Glutamatergic neuron (in vitro differentiated cells): Measurements from ENCODE around the gene OR5T2. TPM values are rescaled to one million over a fixed set of nuclear protein-coding genes. Genes with fewer than 3 reads are reported as not detected.
"Not testable (repeated sequence)": the region's sequence is repeated elsewhere in the genome, so short reads cannot be mapped to it uniquely, and the experiment has no call there.

Experiments
- DNase-seq: peaks from one replicate; pipeline ENCODE4 v3.0.0; 2022
- H3K27ac Mint-ChIP-seq: one replicate; pipeline ENCODE4 v1.8.0; 2020; ENCODE audit warnings: mild to moderate bottlenecking, mixed read lengths, inconsistent platforms; ENCODE audit not compliant: unreplicated experiment
- H3K27me3 Mint-ChIP-seq: one replicate; pipeline ENCODE4 v1.8.0; 2020; ENCODE audit warnings: mild to moderate bottlenecking, moderate library complexity, mixed read lengths, inconsistent platforms; ENCODE audit not compliant: unreplicated experiment
- H3K36me3 Mint-ChIP-seq: one replicate; pipeline ENCODE4 v1.8.0; 2020; ENCODE audit warnings: mild to moderate bottlenecking, mixed read lengths, inconsistent platforms; ENCODE audit not compliant: unreplicated experiment
- H3K4me1 Mint-ChIP-seq: one replicate; pipeline ENCODE4 v1.8.0; 2020; ENCODE audit warnings: mild to moderate bottlenecking, low read depth, mixed read lengths, inconsistent platforms; ENCODE audit not compliant: unreplicated experiment
- H3K4me3 Mint-ChIP-seq: one replicate; pipeline ENCODE4 v1.8.0; 2020; ENCODE audit warnings: mild to moderate bottlenecking, mixed read lengths, inconsistent platforms; ENCODE audit not compliant: unreplicated experiment
- H3K9me3 Mint-ChIP-seq: one replicate; pipeline ENCODE4 v1.8.0; 2020; ENCODE audit warnings: mild to moderate bottlenecking, moderate library complexity, mixed read lengths, inconsistent platforms; ENCODE audit not compliant: unreplicated experiment
- CTCF ChIP-seq: fragments of 200-600 bp; sonication (generic); IDR thresholded peaks from one replicate; pipeline ENCODE4 v1.5.0; 2021; ENCODE audit not compliant: partially characterized antibody, unreplicated experiment
- long read RNA-seq: library from polyadenylated mRNA; unstranded; transcript quantifications from one replicate; pipeline ENCODE4 v2.0.0, GENCODE V29; 2020; ENCODE audit not compliant: unreplicated experiment
- total RNA-seq: library from RNA; stranded (reverse); fragmentation: NEBNext Ultra II Directional; extraction: Animal tissue kit (Norgen Biotek cat#: 25700); gene quantifications from one replicate; pipeline ENCODE4 v1.2.1, GENCODE V29; 2021; ENCODE audit not compliant: unreplicated experiment

OR5T2 gene
- total RNA-seq: not detected
- long read RNA-seq: 0 reads

GRCh38 chr11:56234155-56234554 is at the start of gene OR5T2:
OR5T2 (minus strand) TSS chr11:56234255; CDS start chr11:56233062, 1,193 bp downstream.
- no peak within 1 kb of the TSS for H3K27ac Mint-ChIP-seq
- H3K9me3 Mint-ChIP-seq: peaks cover 2% of the 10 kb centered on the region
- H3K4me1 Mint-ChIP-seq: no peaks in the 10 kb centered on the region
- no peak within 1 kb of the TSS for H3K4me3 Mint-ChIP-seq
- TF ChIP-seq CTCF: no peak
- DNase-seq: no peak
- H3K27me3 Mint-ChIP-seq: no peaks in the 10 kb centered on the region
- no peaks in the 10 kb centered on the region for H3K36me3 Mint-ChIP-seq

GRCh38 chr11:56273854-56274253 is 39.8 kb upstream of the OR5T2 start, which contains the start of gene OR5T1:
OR5T1 (plus strand) TSS chr11:56274154; CDS start chr11:56275639, 1,485 bp downstream.
- no peaks in the 10 kb centered on the region for H3K27me3 Mint-ChIP-seq
- no peaks in the 10 kb centered on the region for H3K4me1 Mint-ChIP-seq
- DNase-seq: no peak
- peaks cover 2% of the 10 kb centered on the region for H3K9me3 Mint-ChIP-seq
- H3K4me3 Mint-ChIP-seq: no peak within 1 kb of the TSS
- H3K27ac Mint-ChIP-seq: no peak within 1 kb of the TSS
- H3K36me3 Mint-ChIP-seq: no peaks in the 10 kb centered on the region
- TF ChIP-seq CTCF: no peak

GRCh38 chr11:56271092-56271491 is 37.0 kb upstream of the OR5T2 start:
- Mint-ChIP-seq H3K4me1 (no peaks in the 10 kb centered on the region), H3K4me3 (no peak overlapping the region), H3K27me3 (no peaks in the 10 kb centered on the region), H3K27ac (no peak overlapping the region), H3K9me3 (peaks cover 2% of the 10 kb centered on the region), H3K36me3 (no peaks in the 10 kb centered on the region)
- no peak for TF ChIP-seq CTCF
- DNase-seq: no peak

- TF ChIP-seq CTCF: no peak
- Mint-ChIP-seq H3K27me3 (no peaks in the 10 kb centered on the region), H3K9me3 (no peaks in the 10 kb centered on the region), H3K27ac (no peak within 1 kb of the TSS), H3K4me3 (no peak within 1 kb of the TSS), H3K4me1 (no peaks in the 10 kb centered on the region), H3K36me3 (no peaks in the 10 kb centered on the region)
- DNase-seq: no peak
Observed at GRCh38 chr11:56251954-56252353, 17.9 kb upstream of the OR5T2 start, which contains the start of gene OR5T3. OR5T3 (plus strand) TSS chr11:56252254; CDS start chr11:56252254, 0 bp downstream.

GRCh38 chr11:56219735-56220134 is 14.3 kb downstream of the OR5T2 start:
- not testable (repeated sequence) for H3K27me3 Mint-ChIP-seq, DNase-seq

GRCh38 chr11:56214537-56214936 is 19.5 kb downstream of the OR5T2 start:
- Mint-ChIP-seq H3K27me3 (no peaks in the 10 kb centered on the region), H3K4me1 (no peaks in the 10 kb centered on the region), H3K4me3 (no peak overlapping the region), H3K36me3 (peaks cover 5% of the 10 kb centered on the region), H3K27ac (no peak overlapping the region), H3K9me3 (peaks cover 3% of the 10 kb centered on the region)
- no peak for DNase-seq
- no peak for TF ChIP-seq CTCF

More at GRCh38 chr11:56219735-56220134, 14.3 kb downstream of the OR5T2 start:
- H3K36me3 Mint-ChIP-seq, H3K9me3 Mint-ChIP-seq, H3K4me3 Mint-ChIP-seq, H3K27ac Mint-ChIP-seq, H3K4me1 Mint-ChIP-seq: not testable (repeated sequence)
